WTC11 (cell line): ENCODE data around the gene FUBP3. TPM values are rescaled to one million over a fixed set of nuclear protein-coding genes. Genes with fewer than 3 reads are reported as not detected.

Experiments used
- ATAC-seq: fragments of 200-7000 bp; cut with Tn5 transposase; 2 replicates; pipeline ENCODE4 v1.10.0; 2021; ENCODE audit warnings: mild to moderate bottlenecking, moderate library complexity
- CTCF ChIA-PET: fragments of 300-600 bp; sonication (Branson Sonifier 250); formaldehyde crosslinking; loops from one replicate; lab custom pipeline; 2021; ENCODE audit warnings: antibody characterized with exemption; lab: Charles Lee
- POLR2A ChIA-PET: fragments of 350-600 bp; sonication (Branson Sonifier 250); formaldehyde crosslinking; loops from one replicate; lab custom pipeline; 2021; ENCODE audit warnings: antibody characterized with exemption; lab: Charles Lee
- DNase-seq: peaks from one replicate; pipeline ENCODE4 v3.0.0; 2021; ENCODE audit warnings: low spot score
- H3K27ac Mint-ChIP-seq: 2 replicates; pipeline ENCODE4 v1.8.0; 2021; ENCODE audit warnings: mixed read lengths
- H3K27me3 Mint-ChIP-seq: 2 replicates; pipeline ENCODE4 v1.8.0; 2021; ENCODE audit warnings: low read depth, mild to moderate bottlenecking, moderate library complexity, mixed read lengths
- H3K36me3 Mint-ChIP-seq: 2 replicates; pipeline ENCODE4 v1.8.0; 2021; ENCODE audit warnings: mixed read lengths
- H3K4me1 Mint-ChIP-seq: 2 replicates; pipeline ENCODE4 v1.8.0; 2022; ENCODE audit warnings: mixed read lengths
- H3K4me3 Mint-ChIP-seq: 2 replicates; pipeline ENCODE4 v1.8.0; 2021; ENCODE audit warnings: mild to moderate bottlenecking, moderate library complexity, mixed read lengths
- H3K9me3 Mint-ChIP-seq: 2 replicates; pipeline ENCODE4 v1.8.0; 2021; ENCODE audit warnings: mixed read lengths
- CREB1 ChIP-seq: sonication (generic); formaldehyde crosslinking; IDR thresholded peaks from 2 replicates; pipeline ENCODE4 v1.8.0; 2023; ENCODE audit warnings: mild to moderate bottlenecking, missing genetic modification reagents
- ETV6 ChIP-seq: sonication (generic); formaldehyde crosslinking; IDR thresholded peaks from 2 replicates; pipeline ENCODE4 v1.8.1; 2022; ENCODE audit warnings: mild to moderate bottlenecking, missing genetic modification reagents
- FOXK1 ChIP-seq: sonication (generic); formaldehyde crosslinking; IDR thresholded peaks from 2 replicates; pipeline ENCODE4 v1.8.0; 2022; ENCODE audit warnings: mild to moderate bottlenecking, moderate library complexity, missing genetic modification reagents
- IRF2 ChIP-seq: sonication (generic); formaldehyde crosslinking; IDR thresholded peaks from 2 replicates; pipeline ENCODE4 v1.8.0; 2022; ENCODE audit warnings: low read depth, missing genetic modification reagents, borderline replicate concordance
- MXD4 ChIP-seq: fragments of 250-450 bp; sonication (Bioruptor Pico); IDR thresholded peaks from 2 replicates; pipeline ENCODE4 v1.8.0; 2021; ENCODE audit warnings: mild to moderate bottlenecking, moderate library complexity, borderline replicate concordance
- MYBL2 ChIP-seq: sonication (generic); formaldehyde crosslinking; IDR thresholded peaks from 2 replicates; pipeline ENCODE4 v1.8.1; 2023; ENCODE audit warnings: mild to moderate bottlenecking, moderate library complexity, missing genetic modification reagents
- NFATC4 ChIP-seq: fragments of 250-450 bp; sonication (Bioruptor Pico); IDR thresholded peaks from 2 replicates; pipeline ENCODE4 v1.9.0; 2021; ENCODE audit warnings: mild to moderate bottlenecking
- OVOL2 ChIP-seq: fragments of 250-450 bp; sonication (Bioruptor Pico); IDR thresholded peaks from 2 replicates; pipeline ENCODE4 v1.9.0; 2021; ENCODE audit warnings: mild to moderate bottlenecking, borderline replicate concordance
- RELA ChIP-seq: sonication (generic); formaldehyde crosslinking; IDR thresholded peaks from 2 replicates; pipeline ENCODE4 v1.8.1; 2022; ENCODE audit warnings: missing genetic modification reagents, mild to moderate bottlenecking, borderline replicate concordance
- SOX15 ChIP-seq: fragments of 250-450 bp; sonication (Bioruptor Pico); IDR thresholded peaks from 2 replicates; pipeline ENCODE4 v1.9.0; 2021; ENCODE audit warnings: mild to moderate bottlenecking
- ZNF121 ChIP-seq: sonication (generic); formaldehyde crosslinking; IDR thresholded peaks from 2 replicates; pipeline ENCODE4 v1.8.0; 2023; ENCODE audit warnings: missing genetic modification reagents
- ZNF416 ChIP-seq: fragments of 250-450 bp; sonication (Bioruptor Pico); IDR thresholded peaks from 2 replicates; pipeline ENCODE4 v1.9.0; 2021; ENCODE audit warnings: mild to moderate bottlenecking, inconsistent platforms
- total RNA-seq: library from RNA; stranded (reverse); gene quantifications from 3 replicates; pipeline ENCODE4 v1.2.3, GENCODE V29; 2021
- TF ChIP-seq, protein P1 (sequence below): sonication (generic); formaldehyde crosslinking; IDR thresholded peaks from 2 replicates; pipeline ENCODE4 v1.8.0; 2023; ENCODE audit warnings: missing genetic modification reagents, mild to moderate bottlenecking, borderline replicate concordance
- TF ChIP-seq, protein P2 (sequence below): fragments of 250-450 bp; sonication (Bioruptor Pico); IDR thresholded peaks from 2 replicates; pipeline ENCODE4 v2.1.2; 2022; ENCODE audit warnings: mild to moderate bottlenecking, moderate library complexity
- TF ChIP-seq, protein P3 (sequence below): fragments of 250-450 bp; sonication (Bioruptor Pico); conservative IDR thresholded peaks from 2 replicates; pipeline ENCODE4 v1.9.0; 2021; ENCODE audit warnings: mild to moderate bottlenecking
- TF ChIP-seq, protein P4 (sequence below): fragments of 250-450 bp; sonication (Bioruptor Pico); IDR thresholded peaks from 2 replicates; pipeline ENCODE4 v1.8.0; 2021; ENCODE audit warnings: mild to moderate bottlenecking
- TF ChIP-seq, protein P5 (sequence below): sonication (generic); formaldehyde crosslinking; IDR thresholded peaks from 2 replicates; pipeline ENCODE4 v1.8.1; 2022; ENCODE audit warnings: mild to moderate bottlenecking, missing genetic modification reagents, moderate library complexity, borderline replicate concordance
- TF ChIP-seq, protein P6 (sequence below): sonication (generic); formaldehyde crosslinking; IDR thresholded peaks from 2 replicates; pipeline ENCODE4 v1.8.1; 2022; ENCODE audit warnings: mild to moderate bottlenecking, moderate library complexity, missing genetic modification reagents
- TF ChIP-seq, protein P7 (sequence below): fragments of 250-450 bp; sonication (Bioruptor Pico); IDR thresholded peaks from 2 replicates; pipeline ENCODE4 v1.9.0; 2021; ENCODE audit warnings: moderate library complexity, mild to moderate bottlenecking, inconsistent platforms, borderline replicate concordance
- TF ChIP-seq, protein P8 (sequence below): sonication (generic); formaldehyde crosslinking; IDR thresholded peaks from 2 replicates; pipeline ENCODE4 v1.8.1; 2022; ENCODE audit warnings: low read depth, mild to moderate bottlenecking, moderate library complexity, missing genetic modification reagents, borderline replicate concordance

Gene FUBP3
- total RNA-seq, 1 experiment from 2014 or later = 83.0 TPM

DNA sequence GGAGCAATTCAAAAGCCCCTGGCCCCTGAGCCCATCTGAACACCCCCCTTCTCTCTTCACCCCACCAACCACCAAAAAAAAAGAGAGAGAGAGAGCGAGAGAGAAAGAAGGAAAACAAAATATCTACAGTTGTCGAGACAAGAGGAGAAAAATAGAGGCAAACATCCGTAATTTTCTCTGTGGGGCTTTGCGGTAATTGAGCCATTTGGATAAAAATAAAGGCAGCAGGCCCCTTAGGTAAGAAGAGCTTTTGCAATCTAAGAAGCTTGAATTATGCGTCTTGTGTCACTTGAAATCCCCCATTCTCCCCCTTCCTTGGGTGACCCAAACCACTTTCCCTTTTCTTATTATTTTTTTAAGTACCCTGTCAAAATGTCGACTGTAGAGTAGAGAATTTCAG, 35.5 kb upstream of the FUBP3 start (continued):
- TF ChIP-seq, protein P1, sequence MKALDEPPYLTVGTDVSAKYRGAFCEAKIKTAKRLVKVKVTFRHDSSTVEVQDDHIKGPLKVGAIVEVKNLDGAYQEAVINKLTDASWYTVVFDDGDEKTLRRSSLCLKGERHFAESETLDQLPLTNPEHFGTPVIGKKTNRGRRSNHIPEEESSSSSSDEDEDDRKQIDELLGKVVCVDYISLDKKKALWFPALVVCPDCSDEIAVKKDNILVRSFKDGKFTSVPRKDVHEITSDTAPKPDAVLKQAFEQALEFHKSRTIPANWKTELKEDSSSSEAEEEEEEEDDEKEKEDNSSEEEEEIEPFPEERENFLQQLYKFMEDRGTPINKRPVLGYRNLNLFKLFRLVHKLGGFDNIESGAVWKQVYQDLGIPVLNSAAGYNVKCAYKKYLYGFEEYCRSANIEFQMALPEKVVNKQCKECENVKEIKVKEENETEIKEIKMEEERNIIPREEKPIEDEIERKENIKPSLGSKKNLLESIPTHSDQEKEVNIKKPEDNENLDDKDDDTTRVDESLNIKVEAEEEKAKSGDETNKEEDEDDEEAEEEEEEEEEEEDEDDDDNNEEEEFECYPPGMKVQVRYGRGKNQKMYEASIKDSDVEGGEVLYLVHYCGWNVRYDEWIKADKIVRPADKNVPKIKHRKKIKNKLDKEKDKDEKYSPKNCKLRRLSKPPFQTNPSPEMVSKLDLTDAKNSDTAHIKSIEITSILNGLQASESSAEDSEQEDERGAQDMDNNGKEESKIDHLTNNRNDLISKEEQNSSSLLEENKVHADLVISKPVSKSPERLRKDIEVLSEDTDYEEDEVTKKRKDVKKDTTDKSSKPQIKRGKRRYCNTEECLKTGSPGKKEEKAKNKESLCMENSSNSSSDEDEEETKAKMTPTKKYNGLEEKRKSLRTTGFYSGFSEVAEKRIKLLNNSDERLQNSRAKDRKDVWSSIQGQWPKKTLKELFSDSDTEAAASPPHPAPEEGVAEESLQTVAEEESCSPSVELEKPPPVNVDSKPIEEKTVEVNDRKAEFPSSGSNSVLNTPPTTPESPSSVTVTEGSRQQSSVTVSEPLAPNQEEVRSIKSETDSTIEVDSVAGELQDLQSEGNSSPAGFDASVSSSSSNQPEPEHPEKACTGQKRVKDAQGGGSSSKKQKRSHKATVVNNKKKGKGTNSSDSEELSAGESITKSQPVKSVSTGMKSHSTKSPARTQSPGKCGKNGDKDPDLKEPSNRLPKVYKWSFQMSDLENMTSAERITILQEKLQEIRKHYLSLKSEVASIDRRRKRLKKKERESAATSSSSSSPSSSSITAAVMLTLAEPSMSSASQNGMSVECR (CRISPR knock-in tag) = no peak
- TF ChIP-seq OVOL2 (CRISPR knock-in tag) (no peak), ETV6 (CRISPR knock-in tag) (no peak), NFATC4 (CRISPR knock-in tag) (no peak), RELA (no peak), MXD4 (no peak)
- TF ChIP-seq, protein P2, sequence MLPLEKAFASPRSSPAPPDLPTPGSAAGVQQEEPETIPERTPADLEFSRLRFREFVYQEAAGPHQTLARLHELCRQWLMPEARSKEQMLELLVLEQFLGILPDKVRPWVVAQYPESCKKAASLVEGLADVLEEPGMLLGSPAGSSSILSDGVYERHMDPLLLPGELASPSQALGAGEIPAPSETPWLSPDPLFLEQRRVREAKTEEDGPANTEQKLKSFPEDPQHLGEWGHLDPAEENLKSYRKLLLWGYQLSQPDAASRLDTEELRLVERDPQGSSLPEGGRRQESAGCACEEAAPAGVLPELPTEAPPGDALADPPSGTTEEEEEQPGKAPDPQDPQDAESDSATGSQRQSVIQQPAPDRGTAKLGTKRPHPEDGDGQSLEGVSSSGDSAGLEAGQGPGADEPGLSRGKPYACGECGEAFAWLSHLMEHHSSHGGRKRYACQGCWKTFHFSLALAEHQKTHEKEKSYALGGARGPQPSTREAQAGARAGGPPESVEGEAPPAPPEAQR (CRISPR knock-in tag) = no peak
- TF ChIP-seq, protein P3, sequence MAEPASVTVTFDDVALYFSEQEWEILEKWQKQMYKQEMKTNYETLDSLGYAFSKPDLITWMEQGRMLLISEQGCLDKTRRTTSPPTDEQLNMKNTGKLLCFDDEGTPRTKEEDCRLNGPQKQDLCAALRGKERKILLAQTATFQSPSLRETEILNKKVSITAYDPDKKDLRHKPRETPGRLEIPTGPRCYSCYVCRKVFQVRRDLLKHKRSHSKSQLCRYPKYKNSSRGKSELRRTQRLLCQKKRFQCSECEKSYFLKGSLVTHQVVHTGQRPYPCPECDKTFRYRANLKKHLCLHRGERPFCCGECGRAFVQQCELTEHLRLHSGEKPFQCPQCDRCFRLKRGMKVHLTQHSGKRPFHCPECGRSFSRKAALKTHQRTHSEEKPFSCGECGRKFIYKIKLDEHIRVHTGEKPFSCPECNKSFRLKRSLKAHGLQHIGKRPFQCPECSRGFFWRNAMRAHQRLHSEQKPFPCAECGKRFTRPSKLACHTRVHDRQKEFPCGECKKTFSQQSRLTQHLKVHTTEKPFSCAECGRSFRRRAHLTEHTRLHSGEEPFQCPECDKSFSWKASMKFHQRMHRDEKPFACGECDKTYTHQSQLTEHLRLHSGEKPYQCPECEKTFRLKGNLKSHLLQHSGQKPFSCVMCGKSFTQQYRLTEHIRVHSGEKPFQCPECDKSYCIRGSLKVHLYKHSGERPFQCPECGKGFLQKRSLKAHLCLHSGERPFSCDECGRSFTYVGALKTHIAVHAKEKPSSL = no peak
- TF ChIP-seq, protein P4, sequence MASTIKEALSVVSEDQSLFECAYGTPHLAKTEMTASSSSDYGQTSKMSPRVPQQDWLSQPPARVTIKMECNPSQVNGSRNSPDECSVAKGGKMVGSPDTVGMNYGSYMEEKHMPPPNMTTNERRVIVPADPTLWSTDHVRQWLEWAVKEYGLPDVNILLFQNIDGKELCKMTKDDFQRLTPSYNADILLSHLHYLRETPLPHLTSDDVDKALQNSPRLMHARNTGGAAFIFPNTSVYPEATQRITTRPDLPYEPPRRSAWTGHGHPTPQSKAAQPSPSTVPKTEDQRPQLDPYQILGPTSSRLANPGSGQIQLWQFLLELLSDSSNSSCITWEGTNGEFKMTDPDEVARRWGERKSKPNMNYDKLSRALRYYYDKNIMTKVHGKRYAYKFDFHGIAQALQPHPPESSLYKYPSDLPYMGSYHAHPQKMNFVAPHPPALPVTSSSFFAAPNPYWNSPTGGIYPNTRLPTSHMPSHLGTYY (CRISPR knock-in tag) = no peak
- TF ChIP-seq, protein P5, sequence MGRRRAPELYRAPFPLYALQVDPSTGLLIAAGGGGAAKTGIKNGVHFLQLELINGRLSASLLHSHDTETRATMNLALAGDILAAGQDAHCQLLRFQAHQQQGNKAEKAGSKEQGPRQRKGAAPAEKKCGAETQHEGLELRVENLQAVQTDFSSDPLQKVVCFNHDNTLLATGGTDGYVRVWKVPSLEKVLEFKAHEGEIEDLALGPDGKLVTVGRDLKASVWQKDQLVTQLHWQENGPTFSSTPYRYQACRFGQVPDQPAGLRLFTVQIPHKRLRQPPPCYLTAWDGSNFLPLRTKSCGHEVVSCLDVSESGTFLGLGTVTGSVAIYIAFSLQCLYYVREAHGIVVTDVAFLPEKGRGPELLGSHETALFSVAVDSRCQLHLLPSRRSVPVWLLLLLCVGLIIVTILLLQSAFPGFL (CRISPR knock-in tag) = no peak
- TF ChIP-seq, protein P6, sequence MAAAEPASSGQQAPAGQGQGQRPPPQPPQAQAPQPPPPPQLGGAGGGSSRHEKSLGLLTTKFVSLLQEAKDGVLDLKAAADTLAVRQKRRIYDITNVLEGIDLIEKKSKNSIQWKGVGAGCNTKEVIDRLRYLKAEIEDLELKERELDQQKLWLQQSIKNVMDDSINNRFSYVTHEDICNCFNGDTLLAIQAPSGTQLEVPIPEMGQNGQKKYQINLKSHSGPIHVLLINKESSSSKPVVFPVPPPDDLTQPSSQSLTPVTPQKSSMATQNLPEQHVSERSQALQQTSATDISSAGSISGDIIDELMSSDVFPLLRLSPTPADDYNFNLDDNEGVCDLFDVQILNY = no peak

DNA sequence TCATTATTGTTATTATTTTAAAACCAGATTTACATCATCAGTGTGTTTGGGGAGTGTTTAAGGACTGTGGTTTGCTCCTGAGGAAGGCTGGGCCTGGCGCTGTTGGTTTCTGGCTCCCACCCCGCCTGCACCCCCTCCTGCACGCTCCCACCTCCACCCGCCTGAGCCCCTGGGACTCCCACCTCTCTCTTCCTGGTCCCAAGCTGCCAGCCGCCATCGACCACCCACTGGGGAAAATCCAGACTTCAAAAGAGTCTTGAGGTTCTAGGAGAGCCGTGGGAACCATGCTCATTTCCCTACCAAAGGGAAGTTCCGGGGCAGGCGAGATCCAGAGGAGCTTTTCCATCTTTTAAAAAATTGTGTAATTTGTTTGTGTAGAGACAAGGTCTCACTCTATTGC, 35.0 kb upstream of the FUBP3 start:
- DNase-seq (no peak), ATAC-seq (no peak)
- ChIA-PET CTCF (no interaction called here), POLR2A (no interaction called here)
- no peak overlapping the region for H3K27ac Mint-ChIP-seq
- H3K4me1 Mint-ChIP-seq = peaks cover 34% of the 10 kb centered on the region
- H3K27me3 Mint-ChIP-seq = peaks cover 7% of the 10 kb centered on the region; the same call in 1 of the 2 replicates
- H3K36me3 Mint-ChIP-seq = peaks cover 7% of the 10 kb centered on the region
- no peak for TF ChIP-seq SOX15 (CRISPR knock-in tag)
- TF ChIP-seq FOXK1 (CRISPR knock-in tag) = no peak
- TF ChIP-seq, protein P7, sequence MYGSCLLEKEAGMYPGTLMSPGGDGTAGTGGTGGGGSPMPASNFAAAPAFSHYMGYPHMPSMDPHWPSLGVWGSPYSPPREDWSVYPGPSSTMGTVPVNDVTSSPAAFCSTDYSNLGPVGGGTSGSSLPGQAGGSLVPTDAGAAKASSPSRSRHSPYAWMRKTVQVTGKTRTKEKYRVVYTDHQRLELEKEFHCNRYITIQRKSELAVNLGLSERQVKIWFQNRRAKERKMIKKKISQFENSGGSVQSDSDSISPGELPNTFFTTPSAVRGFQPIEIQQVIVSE (CRISPR knock-in tag) = no peak
- TF ChIP-seq, protein P3 = no peak
- no peak for TF ChIP-seq ZNF416
- no peak for TF ChIP-seq ZNF121 (CRISPR knock-in tag)
- TF ChIP-seq IRF2 = no peak
- TF ChIP-seq, protein P8, sequence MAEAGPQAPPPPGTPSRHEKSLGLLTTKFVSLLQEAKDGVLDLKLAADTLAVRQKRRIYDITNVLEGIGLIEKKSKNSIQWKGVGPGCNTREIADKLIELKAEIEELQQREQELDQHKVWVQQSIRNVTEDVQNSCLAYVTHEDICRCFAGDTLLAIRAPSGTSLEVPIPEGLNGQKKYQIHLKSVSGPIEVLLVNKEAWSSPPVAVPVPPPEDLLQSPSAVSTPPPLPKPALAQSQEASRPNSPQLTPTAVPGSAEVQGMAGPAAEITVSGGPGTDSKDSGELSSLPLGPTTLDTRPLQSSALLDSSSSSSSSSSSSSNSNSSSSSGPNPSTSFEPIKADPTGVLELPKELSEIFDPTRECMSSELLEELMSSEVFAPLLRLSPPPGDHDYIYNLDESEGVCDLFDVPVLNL = no peak
- TF ChIP-seq CREB1 = no peak
- TF ChIP-seq MYBL2 (CRISPR knock-in tag) = no peak
- H3K4me3 Mint-ChIP-seq = no peak overlapping the region
- peaks cover 10% of the 10 kb centered on the region for H3K9me3 Mint-ChIP-seq
